Adrenal gland (tissue), 5 donors: ENCODE results near the gene ZNF341.

Experiments used
- CTCF ChIP-seq, 6 experiments: fragments of 450-650 bp in 4 of 6; fragments of 200-600 bp in 2 of 6; sonication (generic) in 1 of 6; IDR thresholded peaks; 1 replicate in 5 of 6; 2 replicates in 1 of 6; pipeline versions ENCODE4 v1.5.1 to v1.8.0; 2016 to 2021; ENCODE audit warnings: antibody characterized with exemption in 6 of 6, mild to moderate bottlenecking in 2 of 6, moderate library complexity in 1 of 6
- POLR2A ChIP-seq, 2 donors: fragments of 450-650 bp; IDR thresholded peaks; one replicate each; pipeline ENCODE4 v1.6.1; 2017; ENCODE audit warnings: antibody characterized with exemption in 2 of 2, mild to moderate bottlenecking in 2 of 2, moderate library complexity in 1 of 2
- donor health status: DM: no; HTN: no; CAD: no.

- TF ChIP-seq CTCF (IDR thresholded peaks at IDR 0.05) = no peak
- no peak for TF ChIP-seq POLR2A (IDR thresholded peaks at IDR 0.05)
These were observed 15.3 kb upstream of the ZNF341 start for GRCh38 chr20:33716498-33716897.
